Sigmoid colon (tissue), 7 donors: ENCODE results near the gene RNF6. TPM values are rescaled to one million over a fixed set of nuclear protein-coding genes. Genes with fewer than 3 reads are reported as not detected.

ENCODE experiments used
- DNase-seq: peaks from one replicate; pipeline ENCODE4 v3.0.0-alpha.2; 2019
- H3K27ac ChIP-seq, 4 donors: fragments of 200-600 bp; sonication (generic); one replicate each; pipeline ENCODE4 v1.5.1; 2016 to 2019; ENCODE audit warnings: mild to moderate bottlenecking in 1 of 4
- H3K27me3 ChIP-seq, 3 donors: fragments of 200-600 bp; sonication (generic); one replicate each; pipeline ENCODE4 v1.5.1; 2019; ENCODE audit warnings: mild to moderate bottlenecking in 1 of 3
- H3K36me3 ChIP-seq, 4 donors: fragments of 200-600 bp; sonication (generic); one replicate each; pipeline ENCODE4 v1.5.1; 2016 to 2019
- H3K4me1 ChIP-seq, 4 donors: fragments of 200-600 bp; sonication (generic); one replicate each; pipeline ENCODE4 v1.5.1; 2017 to 2019
- H3K4me3 ChIP-seq, 4 donors: fragments of 200-600 bp; sonication (generic); one replicate each; pipeline ENCODE4 v1.5.1; 2017 to 2019; ENCODE audit warnings: mild to moderate bottlenecking in 2 of 4, moderate library complexity in 1 of 4
- H3K9me3 ChIP-seq, 4 donors: fragments of 200-600 bp in 3 of 4; sonication (generic) in 3 of 4; one replicate each; pipeline versions ENCODE4 v1.5.1 to v1.6.1; 2013 to 2019
- CTCF ChIP-seq, 4 experiments: fragments of 450-650 bp in 3 of 4; fragments of 200-600 bp in 1 of 4; IDR thresholded peaks; one replicate each; pipeline ENCODE4 v1.5.1; 2016 to 2019; ENCODE audit warnings: antibody characterized with exemption in 4 of 4, mild to moderate bottlenecking in 3 of 4, moderate library complexity in 2 of 4
- EP300 ChIP-seq, 4 donors: sonication (generic); formaldehyde crosslinking; IDR thresholded peaks; one replicate each; pipeline ENCODE4 v1.6.1; 2017; ENCODE audit warnings: antibody characterized with exemption in 4 of 4
- POLR2A ChIP-seq, 2 donors: fragments of 450-650 bp; IDR thresholded peaks; one replicate each; pipeline ENCODE4 v1.6.1; 2016; ENCODE audit warnings: antibody characterized with exemption in 2 of 2, mild to moderate bottlenecking in 2 of 2, moderate library complexity in 2 of 2
- POLR2AphosphoS5 ChIP-seq, 4 donors: sonication (generic); formaldehyde crosslinking; IDR thresholded peaks; one replicate each; pipeline ENCODE4 v1.6.1; 2017; ENCODE audit warnings: antibody characterized with exemption in 4 of 4
- WGBS, 2 donors: extraction: QIAGEN DNeasy Blood & Tissue Kit; methylation state at CpG; one replicate each; pipeline ENCODE4 v1.1.7; 2013; 5-methylcytosine and 5-hydroxymethylcytosine counted together
- intact Hi-C: fragments of 100-400 bp; cut with DNase I; formaldehyde crosslinking; loops from one replicate; pipeline ENCODE4 v1.15.1; 2023
- polyA plus RNA-seq, 3 donors: library from polyadenylated mRNA; stranded (reverse); fragments of 200-250 nt; gene quantifications; one replicate each; pipeline ENCODE4 v1.2.3, GENCODE V29; 2013
- total RNA-seq, 4 donors: library from RNA; depleted of rRNA; stranded (reverse); fragments of >200 nt; gene quantifications; one replicate each; pipeline ENCODE4 v1.1.0, GENCODE V29; 2016
- donor health status: healthy with polysubstance abuse.
- donor health status: Bipolar disorder and iron deficiency.
- donor health status: healthy.

Gene RNF6
- total and polyA plus RNA-seq, 7 donors, result 11.9 to 35.1 (median 20.9) TPM

GRCh38 chr13:26247608-26248007 lies 25.5 kb upstream of the RNF6 start:
- Histone ChIP-seq H3K27ac (no peak overlapping the region), H3K9me3 (no peaks in the 10 kb centered on the region), H3K4me1 (no peaks in the 10 kb centered on the region), H3K27me3 (no peaks in the 10 kb centered on the region), H3K36me3 (no peaks in the 10 kb centered on the region), H3K4me3 (no peak overlapping the region)
- TF ChIP-seq CTCF (IDR thresholded peaks at IDR 0.05) (no peak), POLR2AphosphoS5 (IDR thresholded peaks at IDR 0.05) (no peak), POLR2A (IDR thresholded peaks at IDR 0.05) (no peak), EP300 (IDR thresholded peaks at IDR 0.05) (no peak)
- no peak for DNase-seq
- WGBS, 2 donors, result 55 to 64% methylated on average over 3 of the region's 3 CpGs
- intact Hi-C loops, result no loop called here

GRCh38 chr13:26247011-26247410 lies 24.9 kb upstream of the RNF6 start:
- no peaks in the 10 kb centered on the region for H3K36me3 ChIP-seq
- H3K27me3 ChIP-seq, result no peaks in the 10 kb centered on the region
- no peaks in the 10 kb centered on the region for H3K9me3 ChIP-seq
- WGBS, 2 donors, result 76 to 81% methylated on average over 2 of the region's 2 CpGs
- no peak overlapping the region for H3K27ac ChIP-seq
- H3K4me1 ChIP-seq, result no peaks in the 10 kb centered on the region
- H3K4me3 ChIP-seq, result no peak overlapping the region
- TF ChIP-seq EP300 (IDR thresholded peaks at IDR 0.05) (no peak), CTCF (IDR thresholded peaks at IDR 0.05) (no peak), POLR2AphosphoS5 (IDR thresholded peaks at IDR 0.05) (no peak), POLR2A (IDR thresholded peaks at IDR 0.05) (no peak)
- no peak for DNase-seq
- intact Hi-C loops, result no loop called here

GRCh38 chr13:26246154-26246553 lies 24.0 kb upstream of the RNF6 start:
- Histone ChIP-seq H3K9me3 (no peaks in the 10 kb centered on the region), H3K27me3 (no peaks in the 10 kb centered on the region), H3K4me1 (no peaks in the 10 kb centered on the region), H3K27ac (no peak overlapping the region), H3K4me3 (no peak overlapping the region), H3K36me3 (no peaks in the 10 kb centered on the region)
- intact Hi-C loops, result no loop called here
- TF ChIP-seq POLR2A (IDR thresholded peaks at IDR 0.05) (no peak), POLR2AphosphoS5 (IDR thresholded peaks at IDR 0.05) (no peak), CTCF (IDR thresholded peaks at IDR 0.05) (no peak), EP300 (IDR thresholded peaks at IDR 0.05) (no peak)
- 74 to 82% methylated on average over 5 of the region's 5 CpGs for WGBS, 2 donors
- DNase-seq, result no peak

GRCh38 chr13:26236296-26236695 lies 14.2 kb upstream of the RNF6 start:
- H3K27me3 ChIP-seq, result no peaks in the 10 kb centered on the region
- no peak for DNase-seq
- H3K4me3 ChIP-seq, result no peak overlapping the region
- TF ChIP-seq POLR2AphosphoS5 (IDR thresholded peaks at IDR 0.05) (no peak), POLR2A (IDR thresholded peaks at IDR 0.05) (no peak), EP300 (IDR thresholded peaks at IDR 0.05) (no peak), CTCF (IDR thresholded peaks at IDR 0.05) (no peak)
- intact Hi-C loops, result no loop called here
- no peaks in the 10 kb centered on the region for H3K9me3 ChIP-seq
- WGBS, 2 donors, result 47 to 53% methylated on average over 1 of the region's 1 CpG
- no peak overlapping the region for H3K27ac ChIP-seq
- no peaks in the 10 kb centered on the region for H3K36me3 ChIP-seq
- peaks cover 0 to 7% (median 0%) of the 10 kb centered on the region in 4 donors for H3K4me1 ChIP-seq

GRCh38 chr13:26230703-26231102 lies 8.6 kb upstream of the RNF6 start:
- H3K4me3 ChIP-seq, result no peak overlapping the region
- H3K27ac ChIP-seq, result no peak overlapping the region
- no peak for DNase-seq
- no peaks in the 10 kb centered on the region for H3K9me3 ChIP-seq
- no peaks in the 10 kb centered on the region for H3K36me3 ChIP-seq
- TF ChIP-seq CTCF (IDR thresholded peaks at IDR 0.05) (no peak), POLR2A (IDR thresholded peaks at IDR 0.05) (no peak), POLR2AphosphoS5 (IDR thresholded peaks at IDR 0.05) (no peak), EP300 (IDR thresholded peaks at IDR 0.05) (no peak)
- 67 to 70% methylated on average over 6 of the region's 6 CpGs for WGBS, 2 donors
- intact Hi-C loops, result no loop called here
- no peaks in the 10 kb centered on the region for H3K27me3 ChIP-seq
- no peaks in the 10 kb centered on the region for H3K4me1 ChIP-seq
